ENCODE data around the gene NRF1. TPM values are rescaled to one million over a fixed set of nuclear protein-coding genes. Genes with fewer than 3 reads are reported as not detected.
A peak's percentile ranks its signal among the peaks of the same experiment; 100 is the strongest.

The NRF1 gene
- total and polyA plus RNA-seq, 2 of the 8 experiments (the other 6 are each of a cell fraction or from before 2014, with no cell fraction given): 18.2 to 21.4 TPM

DNA sequence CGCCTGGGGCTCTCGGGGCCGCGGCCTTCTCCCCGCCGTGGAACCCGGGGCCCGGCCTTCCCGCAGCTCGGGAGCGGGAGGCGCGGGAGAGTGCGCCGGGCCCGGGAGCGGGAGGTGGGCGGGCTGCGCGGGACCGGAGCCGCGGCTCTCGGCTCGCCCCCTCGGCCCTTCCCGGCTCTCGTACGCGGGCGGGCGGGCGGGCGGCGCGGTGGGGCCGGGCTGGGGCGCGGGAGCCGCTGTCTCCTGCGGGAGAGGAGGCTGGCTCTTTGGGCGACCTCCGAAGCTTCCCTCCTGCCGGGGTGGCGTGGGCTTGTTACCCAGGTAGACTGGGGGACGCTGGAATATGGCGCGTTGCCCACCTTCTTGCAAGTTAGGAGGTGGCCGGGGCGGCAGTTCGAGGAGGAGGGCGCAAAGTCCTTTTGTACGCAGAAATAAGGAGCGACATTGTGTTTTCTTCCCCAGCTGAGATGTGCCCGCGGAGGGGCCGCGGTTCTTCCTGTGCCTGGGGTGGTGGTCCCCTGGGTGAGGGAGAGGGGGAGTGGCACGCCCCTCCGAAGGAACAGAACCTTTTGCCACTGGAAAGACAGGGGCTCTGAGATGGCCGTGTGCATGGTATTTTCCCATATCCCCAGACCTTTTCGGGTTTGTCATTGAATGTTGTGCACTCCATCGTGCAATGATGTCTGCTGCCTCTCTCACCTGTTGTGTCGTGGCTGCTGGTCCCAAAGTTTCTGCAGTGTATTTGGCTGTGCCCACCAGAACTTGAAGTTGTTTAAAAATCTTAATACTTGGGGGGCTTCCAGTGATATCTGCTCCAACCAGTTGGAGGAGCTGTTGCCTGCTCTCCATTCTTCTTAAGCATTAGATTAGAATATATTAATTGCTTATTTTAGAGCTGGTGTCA lies 844 bp downstream of the NRF1 start:
- Histone ChIP-seq H4K20me1 (replicated peaks in 1 of 2; ENCODE audit: control insufficient read depth in 1 of 2, insufficient read depth in 2 of 2, low read length in 2 of 2) (peaks cover 13 to 20% of the 10 kb centered on the region in 2 experiments), H3K56ac (replicated peaks; ENCODE audit: insufficient read length, low read depth, low read length) (no peak overlapping the region), H3K9me3 (ENCODE audit: insufficient read depth in 2 of 2, low read depth in 1 of 2, low read length in 1 of 2) (no peaks in the 10 kb centered on the region), H4K5ac (ENCODE audit: insufficient read length, low read depth, low read length) (peak overlapping the region; percentile 29), H3K27me3 (replicated peaks in 1 of 4; ENCODE audit: control insufficient read depth in 3 of 4, extremely low read depth in 1 of 4, insufficient read depth in 3 of 4, low read length in 3 of 4) (no peaks in the 10 kb centered on the region), H3K4me3 (ENCODE audit: extremely low read depth in 1 of 4, insufficient read depth in 2 of 4, low read depth in 3 of 4, low read length in 4 of 4) (peak overlapping the region; percentile 76 to 93 (median 90)), H2BK120ac (replicated peaks; ENCODE audit: low read depth, low read length) (no peak overlapping the region), H2BK5ac (ENCODE audit: low read depth, low read length) (0 out of 2 replicates have a peak overlapping the region, but pooled peaks have one; percentile 0), H3K36me3 (ENCODE audit: control insufficient read depth in 2 of 4, insufficient read depth in 4 of 4, low read length in 3 of 4) (peaks cover 0 to 6% (median 0%) of the 10 kb centered on the region in 4 experiments; a peak in 1 of 8 replicates), H3K4ac (replicated peaks; ENCODE audit: insufficient read length, low read depth, low read length) (no peak overlapping the region), H3K79me1 (ENCODE audit: low read depth, low read length) (peaks cover 4% of the 10 kb centered on the region; the same call in 1 of the 2 replicates), H3K23ac (ENCODE audit: insufficient read length) (no peak overlapping the region), H3K4me1 (replicated peaks in 1 of 4; ENCODE audit: control insufficient read depth in 3 of 4, insufficient read depth in 4 of 4, low read length in 3 of 4) (peaks cover 0 to 5% (median 1%) of the 10 kb centered on the region in 4 experiments; a peak in 4 of 7 replicates), H3K14ac (ENCODE audit: insufficient read length) (no peak overlapping the region), H3K79me2 (ENCODE audit: control insufficient read depth in 1 of 2, insufficient read depth in 2 of 2, low read length in 2 of 2) (peaks cover 18 to 60% of the 10 kb centered on the region in 2 experiments), H3K4me2 (ENCODE audit: insufficient read depth in 1 of 2, low read depth in 2 of 2, low read length in 2 of 2) (peak overlapping the region; percentile 99 to 100), H3K18ac (ENCODE audit: extremely low read depth, low read length) (peak overlapping the region; percentile 20; the same call in 1 of the 2 replicates), H3K9ac (replicated peaks in 1 of 4; ENCODE audit: extremely low read depth in 1 of 4, low read depth in 3 of 4, low read length in 3 of 4) (peak overlapping the region; percentile 75 to 97 (median 90)), H2BK15ac (ENCODE audit: low read length) (no peak overlapping the region), H3K27ac (ENCODE audit: low read depth, low read length) (0 out of 2 replicates have a peak overlapping the region, but pooled peaks have one; percentile 97), H4K91ac (replicated peaks; ENCODE audit: insufficient read length, low read length) (no peak overlapping the region), H3K23me2 (ENCODE audit: low read depth, low read length) (peaks cover 9% of the 10 kb centered on the region; the same call in 1 of the 2 replicates), H2BK20ac (ENCODE audit: low read length) (no peak overlapping the region), H2AFZ (ENCODE audit: low read length) (no peak overlapping the region), H2BK12ac (ENCODE audit: low read depth, low read length) (no peak overlapping the region), H2AK5ac (ENCODE audit: low read depth, low read length) (no peak overlapping the region), H4K8ac (ENCODE audit: extremely low read depth, insufficient read depth, low read length) (0 out of 2 replicates have a peak overlapping the region, but pooled peaks have one; percentile 63)
- 2% methylated on average over 24 of the region's 64 CpGs; no CpG with 5 or more reads in 1 of the 2 experiments for WGBS, 2 experiments (ENCODE audit: extremely low coverage in 1 of 2, insufficient coverage in 1 of 2, insufficient read length in 1 of 2, insufficient replicate concordance in 2 of 2, low coverage in 1 of 2, low lambda C conversion rate in 2 of 2, missing lambda C conversion rate in 1 of 2)
- POLR2A ChIA-PET (ENCODE audit: partially characterized antibody): interaction anchor here (0.7 to 2.5 kb wide), 15 partner anchors 8 to 216 kb away, joined by 3 to 8 read pairs (median 3); no protein-coding TSS in a partner anchor
- FAIRE-seq (no peak), DNase-seq (ENCODE audit: low read depth in 1 of 2, low spot score in 2 of 2) (peak in 1 of 2 experiments; percentile 54)
- CTCF ChIA-PET (ENCODE audit: partially characterized antibody): interaction anchor here (0.7 to 2.0 kb wide), 17 partner anchors 9 to 399 kb away, joined by 3 to 9 read pairs (median 4); no protein-coding TSS in a partner anchor
- peak; percentile 57 to 65 for TF ChIP-seq RAD21 (IDR thresholded peaks at IDR 0.05 in 1 of 2, conservative IDR thresholded peaks at IDR 0.05 in 1 of 2; ENCODE audit: low read depth in 2 of 2, low read length in 2 of 2)
- TF ChIP-seq NANOG (IDR thresholded peaks at IDR 0.05; ENCODE audit: insufficient read depth, low read depth, low read length, poor library complexity, severe bottlenecking): no peak
- no peak for TF ChIP-seq TBP (IDR thresholded peaks at IDR 0.05; ENCODE audit: low read depth, low read length)
- TF ChIP-seq KDM4A (IDR thresholded peaks at IDR 0.05; ENCODE audit: low read depth, low read length, severe bottlenecking): peak; percentile 12
- TF ChIP-seq YY1 (IDR thresholded peaks at IDR 0.05; ENCODE audit: low read depth, low read length): 0 out of 2 replicates have a peak, but pooled peaks have one; percentile 9
- TF ChIP-seq SAP30 (IDR thresholded peaks at IDR 0.05; ENCODE audit: insufficient read depth, insufficient replicate concordance, low read length): peak; percentile 84
